Activated CD4-positive, alpha-beta T cell treated with anti-CD3 and anti-CD28 coated beads for 24 hours (primary cell): Measurements from ENCODE around the gene NCAM1.

Experiments used
- DNase-seq, 2 donors: peaks; one replicate each; pipeline ENCODE4 v3.0.0-alpha.2; 2020; ENCODE audit warnings: low read depth in 2 of 2

NCAM1 gene

DNA sequence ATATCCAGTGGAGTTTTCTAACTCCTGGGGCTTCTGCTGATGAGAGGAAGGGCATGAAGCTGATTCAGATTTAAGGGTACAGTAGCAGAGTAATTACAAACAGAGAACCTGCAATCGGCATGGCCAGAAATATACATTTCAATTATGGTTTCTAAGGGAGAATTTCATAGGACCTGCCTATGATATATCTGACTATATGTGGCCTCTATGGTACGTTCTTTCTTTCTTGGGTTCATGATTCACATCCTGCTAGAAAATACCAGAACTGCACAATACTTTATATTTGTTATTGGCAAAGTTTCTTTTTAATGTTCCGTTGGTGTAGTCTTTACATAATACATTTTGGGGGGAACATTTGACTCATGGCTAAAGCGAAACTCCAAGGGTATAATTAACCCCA is 290.1 kb downstream of the NCAM1 start:
- no peak for DNase-seq

DNA sequence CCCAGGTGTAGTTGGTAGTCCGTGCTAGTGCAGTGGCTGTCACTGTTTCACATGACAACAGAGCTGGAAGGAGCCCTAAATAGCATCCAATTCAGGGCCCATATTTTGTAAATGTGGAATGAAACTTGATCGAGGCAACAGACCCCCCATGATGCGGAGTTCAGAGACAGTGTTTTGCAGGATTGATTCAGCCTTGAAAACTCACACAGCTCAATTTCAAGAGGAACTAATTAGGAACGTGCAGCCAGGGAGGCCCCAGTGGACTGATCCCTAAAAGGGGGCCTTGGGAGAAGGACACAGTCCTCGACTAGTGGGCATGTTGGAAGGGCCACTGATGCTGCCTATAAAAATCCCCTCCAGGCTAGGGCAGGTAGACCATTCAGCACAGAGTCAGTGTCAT is 292.2 kb downstream of the NCAM1 start:
- DNase-seq, result no peak

DNA sequence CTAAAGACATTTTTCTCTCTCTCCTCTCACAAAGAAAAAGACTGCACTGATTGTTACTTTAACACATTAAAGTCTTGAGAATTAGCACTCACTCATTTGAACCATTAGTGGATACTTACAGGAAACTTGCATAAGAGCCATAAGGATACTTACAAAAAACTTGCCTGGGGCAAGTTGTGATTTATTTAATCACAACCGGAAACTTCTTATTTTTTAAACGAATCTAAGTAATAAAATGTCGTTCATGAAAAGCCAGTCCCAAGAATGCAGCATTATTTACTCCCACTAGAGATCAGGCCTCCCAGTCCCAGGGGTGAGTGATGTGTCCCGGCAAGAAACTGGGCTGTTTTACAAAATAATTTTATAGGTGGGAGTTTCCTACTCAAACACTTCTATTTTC is 293.9 kb downstream of the NCAM1 start:
- DNase-seq, result no peak

DNA sequence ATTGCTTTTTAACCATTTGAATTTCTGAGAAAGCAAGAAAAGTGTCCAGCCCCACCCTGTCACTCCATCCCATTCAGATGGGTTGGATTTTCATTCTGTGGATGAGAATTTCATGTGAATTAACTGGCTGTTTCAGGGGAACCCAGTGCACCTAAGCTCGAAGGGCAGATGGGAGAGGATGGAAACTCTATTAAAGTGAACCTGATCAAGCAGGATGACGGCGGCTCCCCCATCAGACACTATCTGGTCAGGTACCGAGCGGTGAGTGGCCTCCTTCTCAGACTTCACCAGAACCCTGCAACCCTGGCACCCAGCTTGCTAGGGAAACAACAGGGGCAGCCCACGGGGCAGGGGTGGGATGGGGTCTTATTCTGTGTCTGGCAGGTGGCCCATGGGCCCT is 294.5 kb downstream of the NCAM1 start:
- no peak for DNase-seq

DNA sequence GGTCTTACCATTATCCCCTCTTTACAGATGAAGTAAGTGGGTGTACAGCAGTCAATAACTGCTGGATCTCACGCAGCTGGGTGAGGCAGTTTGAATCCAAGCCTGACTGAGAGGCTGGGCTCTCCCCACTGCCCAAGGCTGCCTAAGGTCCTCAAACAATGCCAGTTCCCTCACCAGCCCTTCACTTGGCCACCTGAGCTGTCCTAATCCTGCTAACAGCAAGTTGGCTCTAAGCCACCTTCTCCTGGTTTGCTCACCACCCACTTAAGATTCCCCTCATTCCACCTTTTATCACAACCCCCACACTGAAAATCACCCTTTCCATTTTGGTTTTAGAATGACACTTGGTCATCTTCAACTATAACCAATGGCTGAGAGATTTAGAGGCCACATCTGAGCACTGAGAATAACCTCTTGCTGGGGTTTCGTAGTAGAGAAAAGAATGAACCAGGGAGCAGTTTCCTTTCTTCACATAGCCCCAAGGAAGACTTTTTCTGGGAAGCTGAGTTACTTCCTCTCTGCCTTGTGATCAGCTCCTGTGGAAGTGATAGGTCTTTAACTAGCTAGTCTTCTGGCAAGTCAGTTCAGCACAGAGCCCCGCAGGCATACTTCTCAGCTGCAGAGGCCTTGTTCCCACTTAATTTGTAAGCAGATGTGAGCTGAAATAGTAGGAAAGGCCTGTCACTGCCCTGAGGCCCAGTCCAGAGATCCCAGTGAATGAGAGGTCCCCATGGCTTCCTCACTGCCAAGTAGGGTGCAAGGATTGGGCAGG is 295.4 kb downstream of the NCAM1 start:
- no peak for DNase-seq

DNA sequence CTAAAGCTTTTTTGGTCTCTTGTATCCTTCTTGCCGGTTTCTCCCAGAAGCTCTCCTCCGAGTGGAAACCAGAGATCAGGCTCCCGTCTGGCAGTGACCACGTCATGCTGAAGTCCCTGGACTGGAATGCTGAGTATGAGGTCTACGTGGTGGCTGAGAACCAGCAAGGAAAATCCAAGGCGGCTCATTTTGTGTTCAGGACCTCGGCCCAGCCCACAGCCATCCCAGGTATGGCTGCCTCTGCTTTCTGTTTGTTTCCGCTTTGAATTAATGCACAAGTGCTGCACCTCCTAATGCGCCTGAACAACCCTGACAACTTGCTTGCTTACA is 298.8 kb downstream of the NCAM1 start:
- no peak for DNase-seq

DNA sequence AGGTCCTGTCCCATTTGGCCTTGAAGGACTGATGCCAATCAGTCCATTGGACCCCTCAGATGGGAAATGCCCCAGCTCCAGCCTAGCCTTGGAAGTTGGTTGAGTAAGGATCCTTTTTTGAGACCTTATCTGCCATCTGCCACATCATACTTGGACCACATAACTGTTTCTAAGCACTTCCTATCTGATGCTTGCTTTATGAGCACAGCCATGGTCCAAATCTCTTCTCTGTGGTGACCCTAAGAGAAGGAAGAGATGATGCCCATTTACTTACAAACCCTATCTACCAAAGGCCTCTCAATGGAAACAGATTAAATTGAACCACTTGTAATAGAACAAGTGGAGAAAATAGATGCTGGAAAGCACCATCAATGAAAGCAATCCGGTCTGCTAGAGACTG is 299.3 kb downstream of the NCAM1 start:
- no peak for DNase-seq

DNA sequence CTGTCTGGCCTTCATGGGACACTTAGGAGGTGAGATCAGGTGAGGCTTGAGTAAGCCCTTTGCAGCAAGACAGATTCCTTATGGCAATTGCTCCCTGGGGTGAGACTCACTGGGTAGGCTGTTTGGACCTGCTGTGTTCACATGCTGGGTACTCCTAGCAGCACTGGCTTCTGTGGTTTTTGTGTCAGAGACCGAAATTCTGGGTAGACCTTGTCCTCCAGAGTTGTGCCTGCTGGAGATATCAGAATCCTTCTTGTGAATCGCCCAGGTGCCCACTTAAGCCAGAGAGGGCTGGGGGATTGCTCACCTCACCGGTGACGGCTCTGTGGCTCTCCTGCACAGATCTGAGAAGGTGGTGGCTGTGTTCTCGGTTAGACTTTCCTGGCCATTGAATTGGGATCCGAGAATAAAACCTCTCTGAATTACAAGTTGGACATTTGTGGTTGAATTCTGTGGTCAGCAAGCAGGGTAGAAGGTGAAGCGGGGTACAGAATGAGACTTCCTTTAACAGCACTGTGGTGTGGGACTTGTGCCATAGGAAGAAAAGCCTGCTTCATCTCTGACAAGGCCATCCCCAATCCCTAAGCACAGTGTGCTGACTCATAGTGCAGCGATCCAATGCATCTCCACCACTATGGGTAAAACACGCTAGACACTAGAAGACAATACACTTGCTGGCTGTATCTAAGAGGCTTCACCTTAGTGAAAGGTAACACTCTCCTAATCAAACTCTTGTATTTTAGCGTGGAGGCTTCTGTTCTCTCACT is 300.7 kb downstream of the NCAM1 start:
- DNase-seq, result no peak

DNA sequence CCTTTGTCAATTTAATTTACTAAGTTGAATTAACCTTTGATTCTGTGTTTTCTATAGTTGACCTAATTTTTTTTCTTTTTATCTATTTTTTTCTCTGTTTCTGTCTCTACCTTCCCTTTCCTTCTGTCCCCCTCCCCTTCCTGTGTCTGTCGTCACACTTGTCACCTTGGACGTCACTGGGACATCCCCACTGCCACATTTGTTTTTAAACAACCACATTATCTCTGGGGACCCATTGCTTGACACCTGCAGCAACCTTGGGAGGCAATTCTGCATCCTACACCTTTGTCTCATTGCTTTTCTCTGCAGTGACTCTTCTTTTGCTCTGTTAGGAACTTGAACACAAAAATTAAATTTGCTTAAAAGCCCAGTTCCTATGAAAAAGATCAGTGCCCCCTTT is 301.4 kb downstream of the NCAM1 start:
- no peak for DNase-seq

DNA sequence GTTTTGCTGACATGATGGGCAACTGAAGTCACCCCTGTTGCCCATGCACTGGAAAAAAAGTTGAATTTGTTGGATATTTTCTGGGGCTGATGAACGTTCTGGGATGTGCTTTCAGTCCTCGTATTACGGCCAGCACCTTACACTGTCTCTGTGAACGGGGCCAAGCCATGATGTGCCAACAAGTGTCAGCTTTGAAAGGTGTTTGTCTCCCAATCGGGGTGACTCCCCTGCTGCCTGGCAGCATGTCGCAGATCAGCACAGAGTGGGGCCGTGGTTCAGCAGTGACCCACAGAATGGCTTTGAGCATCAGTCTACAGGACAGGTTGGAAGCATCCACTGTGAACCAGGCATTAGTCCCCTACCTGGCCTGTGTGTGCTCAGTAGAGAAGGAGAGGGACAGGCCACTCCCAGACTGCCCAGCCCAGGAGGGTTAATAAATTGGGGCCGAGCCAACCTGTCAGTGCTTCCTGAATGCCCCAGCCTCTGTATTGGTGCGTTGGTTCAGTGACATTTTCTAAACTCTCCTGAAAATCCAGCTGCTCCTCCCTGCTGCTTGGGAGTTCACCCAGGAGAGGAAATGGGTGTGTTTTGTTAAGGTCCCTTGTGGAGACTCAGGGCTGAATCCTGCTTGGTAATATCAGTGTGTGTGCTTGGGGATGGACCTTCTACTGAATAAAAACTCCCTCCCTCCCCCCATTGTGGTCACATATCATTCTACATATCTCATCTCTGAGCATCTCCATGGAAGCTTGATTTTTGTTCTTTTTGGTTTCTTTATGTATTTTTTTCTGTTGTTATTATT is 302.4 kb downstream of the NCAM1 start:
- no peak for DNase-seq

DNA sequence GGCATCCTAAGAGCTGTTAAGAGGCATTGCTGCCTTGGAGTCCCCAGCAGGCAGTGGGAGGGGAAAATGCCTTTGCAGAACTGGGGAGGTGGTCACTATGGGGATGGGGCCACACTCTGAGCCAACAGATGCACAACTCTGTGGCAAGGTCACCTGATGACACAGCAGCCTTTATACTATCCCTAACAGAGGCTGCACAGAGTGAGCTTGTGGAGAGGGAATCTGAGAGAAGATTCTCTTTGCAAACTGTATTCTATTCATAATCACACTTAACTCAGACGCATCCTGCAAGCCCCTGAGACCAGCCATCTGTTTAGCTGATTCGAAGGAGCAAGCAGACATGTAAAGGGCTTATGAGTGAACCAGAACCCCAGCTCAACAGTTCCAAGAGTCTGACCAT is 304.1 kb downstream of the NCAM1 start:
- DNase-seq, result no peak

DNA sequence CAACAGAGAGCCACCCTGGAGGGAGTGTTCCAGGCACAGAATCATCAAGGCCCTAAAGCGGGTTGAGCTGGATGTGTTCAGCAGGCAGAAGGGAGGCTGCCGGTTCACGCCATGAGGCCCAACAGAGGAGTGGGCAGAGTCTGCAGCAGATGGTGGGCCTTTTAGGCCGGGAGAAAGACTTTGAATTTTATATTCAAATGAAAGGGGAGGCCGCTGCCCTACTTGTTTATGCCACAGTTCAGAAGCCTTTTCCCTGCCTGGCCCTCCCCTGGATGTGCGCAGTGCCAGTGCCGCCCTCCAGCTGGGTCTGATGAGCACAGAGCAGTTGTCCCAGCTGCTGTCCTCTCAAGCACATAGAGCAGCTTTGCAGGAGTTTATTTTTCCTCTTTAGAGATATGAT is 306.3 kb downstream of the NCAM1 start:
- no peak for DNase-seq

DNA sequence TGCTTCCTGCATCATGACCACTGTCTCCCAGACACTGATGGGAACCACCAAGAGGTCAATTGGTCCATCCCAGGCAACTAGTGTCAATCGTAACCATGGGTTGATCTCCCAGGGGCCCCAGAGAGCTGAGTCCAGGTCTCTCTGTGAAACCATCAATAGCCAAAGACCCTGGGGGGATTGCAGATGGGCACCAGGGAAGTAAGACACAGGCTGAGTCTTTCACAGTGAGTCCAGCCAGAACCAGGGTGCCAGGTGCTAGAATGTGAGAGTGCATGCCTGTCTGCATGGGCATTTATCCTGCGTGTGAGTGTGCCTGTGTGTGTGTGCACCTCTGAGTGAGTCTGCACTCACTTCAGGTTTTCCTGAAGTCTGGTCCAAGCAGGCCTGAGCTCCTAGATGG is 307.9 kb downstream of the NCAM1 start:
- DNase-seq, result no peak

DNA sequence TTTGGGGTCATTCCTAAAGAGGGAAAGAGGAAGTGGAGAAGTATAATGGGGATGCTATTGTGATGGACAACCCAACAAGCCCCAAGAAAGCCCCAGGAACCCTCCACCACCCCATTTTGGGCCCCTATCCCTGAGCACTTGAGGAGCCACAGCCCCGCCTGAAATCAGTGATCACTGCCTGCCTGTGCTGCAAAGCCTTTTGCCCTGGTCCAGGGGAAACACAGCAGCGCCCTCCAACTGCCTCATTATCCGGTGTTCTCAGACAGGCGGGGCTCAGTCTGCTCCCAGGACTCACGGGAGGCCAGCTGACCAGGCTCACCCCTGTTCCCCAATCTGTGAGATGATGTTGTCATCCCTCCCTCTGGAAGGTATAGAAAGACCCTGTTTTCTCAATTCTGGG is 308.4 kb downstream of the NCAM1 start:
- DNase-seq, result no peak

DNA sequence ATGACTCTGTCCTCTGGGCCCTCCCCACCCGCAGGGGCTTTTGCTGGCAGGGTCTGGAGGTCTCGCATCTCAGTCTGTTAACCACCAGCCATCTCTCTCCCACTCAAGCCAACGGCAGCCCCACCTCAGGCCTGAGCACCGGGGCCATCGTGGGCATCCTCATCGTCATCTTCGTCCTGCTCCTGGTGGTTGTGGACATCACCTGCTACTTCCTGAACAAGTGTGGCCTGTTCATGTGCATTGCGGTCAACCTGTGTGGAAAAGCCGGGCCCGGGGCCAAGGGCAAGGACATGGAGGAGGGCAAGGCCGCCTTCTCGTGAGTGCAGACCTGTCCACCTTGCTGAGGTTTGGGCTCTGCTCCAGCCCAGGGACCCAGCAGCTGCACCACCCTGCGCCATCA is 308.9 kb downstream of the NCAM1 start:
- DNase-seq, result no peak

DNA sequence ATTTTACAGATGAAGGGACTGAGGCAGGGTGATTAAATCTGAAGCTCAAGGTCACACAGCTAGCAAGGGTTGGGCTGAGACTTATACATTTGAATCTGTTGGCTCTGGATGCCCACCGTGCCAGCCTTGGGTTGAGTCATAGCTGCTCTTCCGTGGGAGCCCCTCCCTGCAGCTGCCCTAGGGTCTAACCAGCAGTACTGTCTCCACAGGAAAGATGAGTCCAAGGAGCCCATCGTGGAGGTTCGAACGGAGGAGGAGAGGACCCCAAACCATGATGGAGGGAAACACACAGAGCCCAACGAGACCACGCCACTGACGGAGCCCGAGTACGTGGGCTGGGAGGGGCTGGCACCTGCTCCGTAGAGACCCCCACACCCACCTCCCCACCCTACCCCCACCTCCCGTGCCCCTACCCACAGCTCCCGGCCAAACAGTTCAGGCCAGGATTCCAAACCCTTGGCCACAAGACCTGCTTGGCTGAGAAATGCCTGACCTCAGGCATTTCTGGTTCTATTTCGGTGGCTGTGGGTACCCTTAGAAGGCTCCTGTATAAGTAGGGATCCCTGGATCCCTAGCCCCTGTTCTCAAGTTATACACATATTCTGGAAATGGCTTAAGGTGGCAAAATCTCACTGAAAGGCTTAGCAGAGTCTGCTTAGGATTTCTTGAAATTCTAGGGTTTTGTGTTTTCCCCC is 310.5 kb downstream of the NCAM1 start:
- DNase-seq, result no peak

DNA sequence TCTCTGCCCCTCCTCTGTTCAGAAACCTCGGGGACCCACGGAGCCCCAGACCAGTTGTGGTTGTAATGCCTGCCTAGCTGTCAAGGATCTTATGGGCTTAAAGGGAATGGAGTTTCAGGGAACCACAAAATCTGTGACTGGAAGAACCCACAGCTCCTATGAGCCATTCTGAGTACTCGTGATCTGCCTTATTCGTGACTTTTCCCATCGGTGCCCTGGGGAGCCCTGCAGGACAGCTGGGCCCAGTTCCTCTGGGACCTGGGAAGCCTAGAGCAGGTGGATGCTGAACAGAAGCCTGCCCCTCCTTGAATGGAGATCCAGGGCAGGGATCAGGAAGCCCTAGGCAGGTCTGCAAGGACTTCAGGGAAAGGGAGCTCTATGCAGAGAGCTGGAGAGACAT is 311.1 kb downstream of the NCAM1 start:
- DNase-seq, result no peak

DNA sequence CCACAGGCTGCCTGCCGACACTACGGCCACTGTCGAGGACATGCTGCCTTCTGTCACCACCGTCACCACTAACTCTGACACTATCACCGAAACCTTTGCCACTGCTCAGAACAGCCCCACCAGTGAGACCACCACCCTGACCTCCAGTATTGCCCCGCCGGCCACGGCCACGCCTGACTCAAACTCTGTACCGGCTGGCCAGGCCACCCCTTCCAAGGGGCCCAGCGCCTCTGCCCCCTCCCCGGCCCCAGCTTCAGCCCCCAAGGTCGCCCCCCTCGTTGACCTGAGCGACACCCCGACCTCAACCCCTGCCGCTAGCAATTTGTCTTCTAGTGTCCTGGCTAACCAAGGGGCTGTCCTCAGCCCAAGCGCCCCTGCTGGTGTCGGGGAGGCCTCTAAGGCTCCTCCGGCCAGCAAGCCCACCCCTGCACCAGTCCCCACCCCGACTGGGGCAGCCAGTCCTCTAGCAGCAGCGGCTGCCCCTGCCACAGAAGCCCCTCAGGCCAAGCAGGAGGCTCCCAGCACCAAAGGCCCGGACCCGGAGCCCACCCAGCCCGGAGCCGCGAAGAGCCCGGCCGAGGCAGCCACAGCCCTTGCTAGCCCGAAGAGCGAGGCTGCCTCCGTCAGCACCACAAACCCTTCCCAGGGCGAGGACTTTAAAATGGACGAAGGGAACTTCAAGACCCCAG is 311.9 kb downstream of the NCAM1 start:
- no peak for DNase-seq

DNA sequence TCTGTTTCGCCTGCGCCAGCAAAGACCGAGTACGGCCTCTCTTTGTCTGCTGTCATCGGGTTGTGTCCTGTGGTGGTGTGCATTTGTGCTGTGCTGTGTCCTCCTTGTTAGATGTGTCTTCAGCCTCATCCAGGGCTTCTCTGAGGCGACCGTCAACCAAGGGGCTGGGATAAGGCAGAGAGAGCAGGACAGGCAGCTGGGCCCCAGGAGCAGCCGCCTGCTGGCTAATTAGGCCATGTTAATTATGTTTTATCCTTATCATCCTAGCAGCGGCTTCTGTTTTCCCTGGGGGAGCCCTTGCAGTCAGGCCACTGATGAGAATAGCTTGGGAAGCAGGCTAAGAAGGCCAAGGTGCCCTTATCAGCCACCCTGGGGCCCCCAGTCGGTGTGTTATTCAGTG is 312.5 kb downstream of the NCAM1 start:
- no peak for DNase-seq

DNA sequence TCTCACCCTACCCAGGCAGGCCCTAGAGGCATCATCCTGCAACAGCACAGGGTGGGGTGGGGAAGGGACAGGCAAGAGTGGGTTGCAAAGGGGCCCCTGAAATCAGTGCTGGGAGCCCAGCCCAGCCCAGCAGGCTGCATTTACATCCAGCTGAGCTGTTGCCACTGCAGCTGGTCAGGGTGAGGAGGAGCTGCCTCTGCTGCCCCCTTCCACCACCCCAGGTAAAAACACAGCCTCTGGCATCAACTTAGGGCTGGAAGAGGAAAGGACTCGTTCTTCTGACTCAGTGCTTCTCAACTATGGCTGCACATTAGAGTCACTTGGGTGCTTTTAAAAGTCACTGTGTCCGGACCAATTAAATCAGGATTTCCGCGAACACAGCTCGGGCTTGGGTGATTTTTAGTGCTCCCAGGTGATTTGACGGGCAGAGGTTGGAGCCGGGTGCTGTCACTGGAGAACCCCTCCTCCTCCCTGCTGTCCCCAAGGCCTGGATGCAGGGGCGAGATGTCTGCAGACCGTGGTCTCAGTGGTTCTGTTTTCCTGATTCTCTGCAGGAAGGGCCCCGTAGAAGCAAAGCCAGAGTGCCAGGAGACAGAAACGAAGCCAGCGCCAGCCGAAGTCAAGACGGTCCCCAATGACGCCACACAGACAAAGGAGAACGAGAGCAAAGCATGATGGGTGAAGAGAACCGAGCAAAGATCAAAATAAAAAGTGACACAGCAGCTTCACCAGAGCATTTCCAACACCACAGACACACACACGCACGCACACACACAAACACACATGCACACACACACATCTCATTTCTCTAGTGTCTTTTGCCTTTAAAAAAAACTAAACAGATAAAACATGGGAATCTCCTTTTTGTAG is 313.7 kb downstream of the NCAM1 start:
- DNase-seq, result no peak

DNA sequence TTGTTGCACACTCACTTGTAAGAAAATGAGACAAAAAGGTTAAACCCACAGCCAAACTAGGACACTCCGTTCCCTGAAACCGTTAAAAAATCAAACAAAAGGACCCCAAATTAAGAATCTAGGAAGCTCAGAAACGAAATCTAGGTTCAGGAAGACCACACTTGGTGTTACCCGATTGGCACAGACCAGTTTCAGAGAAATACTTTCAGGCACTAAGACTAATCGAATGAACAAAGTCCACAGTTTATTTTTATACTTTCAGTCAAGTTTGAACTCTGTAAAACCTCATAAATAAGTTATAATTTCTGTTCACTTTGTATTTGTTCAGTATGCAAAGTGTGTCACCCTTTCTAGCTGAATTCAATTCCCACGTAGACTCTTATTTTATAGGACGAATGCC is 314.4 kb downstream of the NCAM1 start:
- DNase-seq, result no peak
